Stimulated activated CD4-positive, alpha-beta T cell treated with anti-CD3 and anti-CD28 coated beads, Interleukin-1b, Interleukin-23, amount 100 ng/mL, for 4 hours (primary cell): Measurements from ENCODE around the gene PTGDS.

Source experiments
- DNase-seq, 2 donors: peaks; one replicate each; pipeline ENCODE4 v3.0.0-alpha.2; 2020; ENCODE audit warnings: low read depth in 2 of 2

The PTGDS gene

GRCh38 chr9:136957901-136958300, 19.4 kb upstream of the PTGDS start:
- no peak for DNase-seq

GRCh38 chr9:136958473-136958872, 18.8 kb upstream of the PTGDS start:
- no peak for DNase-seq

- no peak for DNase-seq
Observed at GRCh38 chr9:136958898-136959850, 18.1 kb upstream of the PTGDS start.

GRCh38 chr9:136960212-136960937, 16.9 kb upstream of the PTGDS start:
- no peak for DNase-seq

GRCh38 chr9:136960938-136961275, 16.4 kb upstream of the PTGDS start:
- no peak for DNase-seq

GRCh38 chr9:136961279-136962065, 15.8 kb upstream of the PTGDS start:
- no peak for DNase-seq

GRCh38 chr9:136962163-136962562, 15.1 kb upstream of the PTGDS start:
- no peak for DNase-seq

- no peak for DNase-seq
Observed at GRCh38 chr9:136962701-136963248, 14.5 kb upstream of the PTGDS start.

- no peak for DNase-seq
Observed at GRCh38 chr9:136963341-136963740, 14.0 kb upstream of the PTGDS start.

- DNase-seq, result no peak
Observed at GRCh38 chr9:136963751-136964150, 13.6 kb upstream of the PTGDS start.

- DNase-seq, result no peak
Observed at GRCh38 chr9:136964171-136964689, 13.1 kb upstream of the PTGDS start.

GRCh38 chr9:136964833-136965422, 12.4 kb upstream of the PTGDS start:
- no peak for DNase-seq

GRCh38 chr9:136965771-136966484, 11.4 kb upstream of the PTGDS start:
- no peak for DNase-seq

- no peak for DNase-seq
Observed at GRCh38 chr9:136968333-136969127, 8.8 kb upstream of the PTGDS start.

GRCh38 chr9:136969150-136969549, 8.2 kb upstream of the PTGDS start:
- DNase-seq, result no peak

GRCh38 chr9:136969774-136970173, 7.5 kb upstream of the PTGDS start:
- DNase-seq, result no peak

- no peak for DNase-seq
Observed at GRCh38 chr9:136970361-136970760, 6.9 kb upstream of the PTGDS start.

GRCh38 chr9:136971746-136972145, 5.6 kb upstream of the PTGDS start:
- DNase-seq, result no peak

- DNase-seq, result no peak
Observed at GRCh38 chr9:136972335-136972734, 5.0 kb upstream of the PTGDS start.

- no peak for DNase-seq
Observed at GRCh38 chr9:136972743-136973142, 4.6 kb upstream of the PTGDS start.
